Ovary (tissue), 3 donors: Measurements from ENCODE around the gene CYP3A5.

ENCODE experiments used
- CTCF ChIP-seq, 3 donors: fragments of 450-650 bp in 2 of 3; fragments of 200-600 bp in 1 of 3; IDR thresholded peaks; one replicate each; pipeline versions ENCODE4 v1.5.1 to v1.8.0; 2016 to 2022; ENCODE audit warnings: antibody characterized with exemption in 3 of 3, mild to moderate bottlenecking in 1 of 3
- POLR2A ChIP-seq: fragments of 450-650 bp; IDR thresholded peaks from one replicate; pipeline ENCODE4 v1.6.1; 2017; ENCODE audit warnings: antibody characterized with exemption, mild to moderate bottlenecking, moderate library complexity
- donor health status: DM: no; HTN: no; CAD: no.

- no peak for TF ChIP-seq POLR2A
- TF ChIP-seq CTCF (IDR thresholded peaks at IDR 0.05) = no peak
Measured at GRCh38 chr7:99601656-99602310, 78.0 kb downstream of the CYP3A5 start.
